GM11168 (cell line): Measurements from ENCODE around the gene ADGRA3.

ENCODE experiments used
- in situ Hi-C: fragments of 300-500 bp; cut with MboI; formaldehyde crosslinking; loops from one replicate; pipeline ENCODE4 v1.12.0; 2022; ENCODE audit warnings: low sequenced_read_pairs; ENCODE audit not compliant: unreplicated experiment

The ADGRA3 gene

DNA sequence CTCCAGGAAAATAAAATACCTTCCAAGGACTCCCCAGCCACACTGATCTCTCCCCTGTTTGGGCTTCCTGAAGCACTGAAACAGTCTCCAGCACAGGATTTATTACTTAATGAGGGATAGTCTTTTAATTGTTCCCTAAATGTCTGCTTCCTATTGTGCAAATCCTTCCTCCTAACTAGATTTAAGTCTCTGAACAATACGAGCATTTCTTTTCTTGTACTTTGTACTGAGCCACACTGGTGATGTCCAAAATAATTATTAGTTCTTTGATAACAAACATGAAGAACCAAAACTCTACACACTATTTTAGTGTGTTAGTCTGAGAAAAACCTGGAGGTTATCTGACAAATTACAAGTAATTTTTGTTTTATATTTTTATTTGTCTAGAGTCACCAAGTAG lies 5.1 kb downstream of the ADGRA3 start:
- in situ Hi-C loops: no loop called here

GRCh38 chr4:22508376-22508775 lies 7.5 kb downstream of the ADGRA3 start:
- in situ Hi-C loops: no loop called here

GRCh38 chr4:22504922-22505321 lies 10.9 kb downstream of the ADGRA3 start:
- in situ Hi-C loops: no loop called here

DNA sequence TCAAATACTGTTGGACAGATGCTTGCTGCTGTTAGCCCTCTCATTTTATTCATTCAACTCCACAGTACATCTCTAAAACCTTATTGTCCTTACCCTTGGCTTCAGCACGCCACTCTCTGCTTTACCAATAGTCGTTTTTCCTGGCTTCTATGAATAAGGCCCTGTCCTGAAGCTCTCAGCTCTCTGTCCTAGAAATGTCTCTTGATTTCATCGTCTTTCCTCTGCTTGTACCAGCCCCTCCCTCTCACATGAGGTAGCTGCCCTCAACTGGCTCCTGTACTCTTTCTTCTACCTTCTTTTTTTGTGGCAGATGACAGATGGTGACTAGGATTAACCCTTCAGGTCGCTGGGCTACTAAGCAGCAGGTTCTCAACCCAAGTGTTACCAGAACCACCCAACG lies 11.4 kb downstream of the ADGRA3 start:
- in situ Hi-C loops: no loop called here

GRCh38 chr4:22502895-22503814 lies 12.7 kb downstream of the ADGRA3 start:
- in situ Hi-C loops: no loop called here

DNA sequence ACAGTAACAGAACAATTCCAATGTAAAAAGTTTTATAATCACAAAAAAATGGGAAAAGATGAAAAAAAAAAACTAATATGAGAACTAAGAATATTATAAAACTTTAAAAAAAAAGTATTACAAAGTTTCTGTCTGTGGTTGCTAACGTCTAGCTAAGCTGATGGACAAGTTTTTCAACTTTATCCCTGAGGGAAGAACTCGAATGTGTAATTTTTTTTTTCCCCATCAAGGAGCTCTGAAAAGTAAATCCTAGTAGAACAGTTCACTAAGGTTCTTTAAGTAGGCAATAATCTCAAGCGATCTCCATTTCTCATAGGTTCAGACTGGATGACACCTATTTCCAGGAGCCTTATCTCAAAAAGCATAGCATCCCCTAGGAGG lies 14.2 kb downstream of the ADGRA3 start:
- in situ Hi-C loops: no loop called here

GRCh38 chr4:22500831-22501714 lies 14.8 kb downstream of the ADGRA3 start:
- in situ Hi-C loops: no loop called here

DNA sequence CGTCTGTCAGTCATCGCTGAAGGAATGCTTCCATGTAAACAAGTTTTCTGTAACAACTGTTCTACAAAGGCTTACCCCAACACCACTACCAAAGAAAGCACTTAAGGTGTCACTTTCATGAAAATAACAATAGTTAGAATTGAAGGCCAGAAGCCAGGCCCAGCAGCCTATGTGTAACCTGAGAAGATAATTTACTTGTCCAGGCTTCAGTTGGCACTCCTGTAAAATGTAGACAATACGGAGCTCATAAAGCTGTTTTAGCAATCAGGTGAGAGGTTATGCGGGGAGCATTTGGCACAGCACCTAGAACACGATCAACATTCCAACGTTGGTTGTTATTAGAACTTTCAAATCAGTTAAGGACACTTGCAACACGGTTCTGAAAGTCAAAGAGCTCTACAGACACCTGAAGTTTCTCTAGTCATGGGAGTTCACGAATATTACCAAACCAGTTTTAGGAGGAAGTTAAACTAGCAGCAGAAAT lies 15.7 kb downstream of the ADGRA3 start:
- in situ Hi-C loops: no loop called here

DNA sequence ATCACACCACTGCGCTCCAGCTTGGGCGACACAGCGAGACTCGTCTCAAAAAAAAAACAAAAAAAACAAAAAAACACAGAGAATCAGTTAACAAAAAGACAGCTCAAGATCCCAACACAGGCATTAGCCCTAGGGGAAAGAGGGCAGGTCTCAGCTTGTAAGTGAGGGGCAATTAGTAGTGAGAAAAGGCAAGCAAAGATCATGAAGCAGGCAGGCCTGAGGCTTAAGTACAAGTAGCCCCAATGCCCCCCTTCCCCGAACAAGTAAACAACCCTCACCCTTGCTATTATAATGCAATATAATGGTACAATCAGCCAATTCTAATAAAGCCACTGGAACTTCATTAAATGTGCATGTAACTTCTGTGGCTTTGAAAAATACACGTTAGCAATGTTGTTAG lies 17.0 kb downstream of the ADGRA3 start:
- in situ Hi-C loops: no loop called here

- in situ Hi-C loops: no loop called here
These were observed 19.6 kb downstream of the ADGRA3 start for GRCh38 chr4:22496165-22496813.

DNA sequence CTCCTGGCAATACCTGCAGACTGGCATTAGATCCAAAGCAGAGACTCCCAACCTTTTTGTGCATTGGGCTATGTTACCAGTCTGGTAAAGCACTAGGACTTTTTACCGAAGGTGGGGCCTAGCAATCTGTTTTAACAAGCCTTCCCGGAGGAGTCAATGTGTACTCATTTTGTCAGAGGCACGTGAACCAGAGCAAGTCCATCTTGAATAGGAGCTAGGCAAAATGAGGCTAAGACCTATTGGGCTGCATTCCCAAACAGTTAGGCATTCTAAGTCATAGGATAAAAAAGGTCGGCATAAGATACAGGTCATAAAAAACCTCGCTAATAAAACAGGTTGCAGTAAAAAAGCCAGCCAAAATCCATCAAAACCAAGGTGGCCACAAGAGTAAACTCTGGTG lies 22.3 kb downstream of the ADGRA3 start:
- in situ Hi-C loops: no loop called here

DNA sequence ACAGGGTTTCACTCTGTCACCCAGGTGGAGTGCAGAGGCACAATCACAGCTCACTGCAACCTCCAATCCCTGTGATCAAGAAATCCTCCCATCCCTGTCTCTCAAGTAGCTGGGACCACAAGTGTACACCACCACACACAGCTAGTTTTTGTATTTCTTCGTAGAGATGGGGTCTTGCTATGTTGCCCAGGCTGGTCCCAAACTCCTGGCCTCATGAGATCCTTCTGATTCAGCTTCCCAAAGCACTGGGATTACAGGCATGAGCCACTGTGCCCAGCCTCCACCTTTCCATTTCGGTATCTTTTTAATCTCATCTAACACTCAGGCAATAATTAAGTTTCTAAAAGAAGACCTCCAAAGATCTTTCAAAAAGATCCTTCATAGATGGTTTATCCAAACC lies 22.9 kb downstream of the ADGRA3 start:
- in situ Hi-C loops: no loop called here

DNA sequence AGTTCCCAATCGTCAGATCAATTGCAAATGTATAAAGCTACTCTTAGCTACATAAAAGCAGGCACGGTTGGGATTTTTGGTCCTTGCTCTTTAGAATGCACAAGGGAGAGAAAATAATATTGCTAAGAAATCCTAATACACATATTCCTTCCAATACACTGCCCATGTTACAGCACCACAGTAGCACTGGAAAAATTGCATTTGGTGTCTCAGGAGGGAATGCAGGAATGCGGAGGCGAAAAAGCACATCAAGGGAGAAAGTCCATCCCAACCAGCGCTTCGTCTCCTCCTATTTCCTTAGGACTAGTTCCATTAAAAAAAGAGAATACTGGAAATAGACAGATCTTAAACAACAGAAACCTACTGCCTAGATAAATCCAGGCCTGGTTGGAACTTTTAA lies 23.9 kb downstream of the ADGRA3 start:
- in situ Hi-C loops: no loop called here

DNA sequence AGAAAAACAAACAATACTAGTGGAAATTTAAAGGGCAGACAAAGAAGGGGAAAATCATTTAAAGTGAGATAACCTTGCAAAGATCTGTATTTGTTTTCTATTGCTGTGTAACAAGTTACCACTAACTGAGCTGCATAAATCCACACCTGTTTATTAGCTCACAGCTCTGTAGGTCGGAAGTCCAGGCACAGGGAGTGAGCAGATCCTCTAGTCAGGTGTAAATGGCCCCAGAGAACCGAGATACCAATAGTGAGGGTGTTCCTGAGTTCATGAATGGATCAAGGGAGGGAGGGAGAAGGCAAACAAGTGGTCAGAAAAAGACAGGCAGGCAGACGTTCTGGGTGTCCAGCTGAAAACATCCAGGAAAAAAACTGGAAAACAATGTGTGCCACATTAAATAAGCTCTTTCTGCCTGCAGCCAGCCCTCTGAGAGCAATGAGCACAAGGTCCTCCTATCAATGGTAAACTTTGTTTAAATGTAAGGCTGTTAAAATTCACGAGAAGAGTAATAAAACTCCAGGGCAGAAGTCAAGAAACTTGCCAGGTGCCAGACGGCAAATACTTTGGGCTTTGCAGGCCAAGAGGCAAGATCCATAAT lies 25.0 kb downstream of the ADGRA3 start:
- in situ Hi-C loops: no loop called here

- in situ Hi-C loops: no loop called here
These were observed 27.8 kb downstream of the ADGRA3 start for GRCh38 chr4:22488106-22488505.

GRCh38 chr4:22487328-22487727 lies 28.5 kb downstream of the ADGRA3 start:
- in situ Hi-C loops: no loop called here

GRCh38 chr4:22486276-22486675 lies 29.6 kb downstream of the ADGRA3 start:
- in situ Hi-C loops: no loop called here

GRCh38 chr4:22485737-22486136 lies 30.1 kb downstream of the ADGRA3 start:
- in situ Hi-C loops: no loop called here

DNA sequence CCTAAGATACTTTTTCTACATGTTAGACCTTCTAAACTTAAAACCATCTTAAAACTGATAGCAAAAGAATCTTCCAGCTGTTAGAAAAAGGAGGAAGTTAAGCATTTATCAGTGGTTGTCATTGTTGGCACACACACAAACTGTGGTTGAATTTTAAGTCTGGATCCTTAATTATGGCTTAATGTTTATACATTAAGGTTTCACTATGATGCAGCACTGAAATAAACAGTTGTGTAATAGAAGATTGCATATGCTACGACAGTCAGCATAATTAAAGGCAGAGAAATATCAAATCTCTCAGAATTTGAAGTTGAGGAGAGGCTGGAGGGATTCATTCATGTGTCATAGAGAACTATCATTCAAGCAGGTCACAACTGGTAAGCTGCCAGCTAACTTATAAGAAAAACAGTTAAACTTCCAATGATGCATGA lies 32.3 kb downstream of the ADGRA3 start:
- in situ Hi-C loops: no loop called here
